GM10847 (cell line): ENCODE measurements around the gene ACACB.

Experiments used
- POLR2A ChIP-seq: IDR thresholded peaks from 2 replicates; pipeline ENCODE4 v1.6.1; 2011; ENCODE audit not compliant: insufficient read length; ENCODE audit errors: extremely low read depth

Gene ACACB

GRCh38 chr12:109278912-109279311, 162.5 kb downstream of the ACACB start:
- no peak for TF ChIP-seq POLR2A

GRCh38 chr12:109279525-109279924, 163.1 kb downstream of the ACACB start:
- no peak for TF ChIP-seq POLR2A

- no peak for TF ChIP-seq POLR2A
Measured at GRCh38 chr12:109281452-109281851, 165.1 kb downstream of the ACACB start.

GRCh38 chr12:109284392-109284791, 168.0 kb downstream of the ACACB start:
- TF ChIP-seq POLR2A = no peak

GRCh38 chr12:109286252-109286651, 169.9 kb downstream of the ACACB start:
- TF ChIP-seq POLR2A = no peak

- no peak for TF ChIP-seq POLR2A
Measured at GRCh38 chr12:109286652-109287051, 170.3 kb downstream of the ACACB start.

GRCh38 chr12:109287181-109287580, 170.8 kb downstream of the ACACB start:
- no peak for TF ChIP-seq POLR2A

- TF ChIP-seq POLR2A = no peak
Measured at GRCh38 chr12:109287811-109288469, 171.6 kb downstream of the ACACB start.

- no peak for TF ChIP-seq POLR2A
Measured at GRCh38 chr12:109288571-109288970, 172.2 kb downstream of the ACACB start.

GRCh38 chr12:109289004-109289403, 172.6 kb downstream of the ACACB start:
- TF ChIP-seq POLR2A = no peak

- TF ChIP-seq POLR2A = no peak
Measured at GRCh38 chr12:109289551-109289950, 173.2 kb downstream of the ACACB start.

GRCh38 chr12:109290061-109290460, 173.7 kb downstream of the ACACB start:
- no peak for TF ChIP-seq POLR2A

- no peak for TF ChIP-seq POLR2A
Measured at GRCh38 chr12:109291117-109291516, 174.7 kb downstream of the ACACB start.

GRCh38 chr12:109291521-109292341, 175.3 kb downstream of the ACACB start:
- TF ChIP-seq POLR2A = no peak

GRCh38 chr12:109292342-109292711, 175.9 kb downstream of the ACACB start:
- TF ChIP-seq POLR2A = no peak

- TF ChIP-seq POLR2A = no peak
Measured at GRCh38 chr12:109293106-109293505, 176.7 kb downstream of the ACACB start.
